GM10266 (cell line): ENCODE measurements around the gene UBA6.
"Not testable (repeated sequence)": the region's sequence is repeated elsewhere in the genome, so short reads cannot be mapped to it uniquely, and the experiment has no call there.

Experiments
- DNase-seq: peaks from one replicate; pipeline ENCODE4 v3.0.0; 2012; ENCODE audit errors: extremely low spot score
- TF ChIP-seq, protein P1 (sequence below): IDR thresholded peaks from 2 replicates; pipeline ENCODE4 v1.5.1; 2012; ENCODE audit warnings: mild to moderate bottlenecking, low read depth; ENCODE audit not compliant: control insufficient read depth, insufficient read depth; ENCODE audit errors: missing control alignments

The UBA6 gene

DNA sequence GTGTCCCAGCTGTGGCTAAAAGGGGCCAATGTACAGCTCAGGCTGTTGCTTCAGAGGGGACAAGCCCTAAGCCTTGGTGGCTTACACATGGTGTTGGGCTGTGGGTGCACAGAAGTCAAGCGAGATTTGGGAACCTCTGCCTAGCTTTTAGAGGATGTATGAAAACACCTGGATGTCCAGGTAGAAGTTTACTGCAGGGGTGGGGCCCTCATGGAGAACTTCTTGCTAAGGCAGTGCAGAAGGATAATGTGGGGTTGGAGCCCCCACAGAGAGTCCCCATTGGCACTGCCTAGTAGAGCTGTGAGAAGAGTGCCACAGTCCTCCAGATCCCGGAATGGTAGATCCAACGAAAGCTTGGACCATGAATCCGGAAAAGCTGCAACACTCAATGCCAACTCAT is 40.5 kb downstream of the UBA6 start:
- DNase-seq, result no peak

DNA sequence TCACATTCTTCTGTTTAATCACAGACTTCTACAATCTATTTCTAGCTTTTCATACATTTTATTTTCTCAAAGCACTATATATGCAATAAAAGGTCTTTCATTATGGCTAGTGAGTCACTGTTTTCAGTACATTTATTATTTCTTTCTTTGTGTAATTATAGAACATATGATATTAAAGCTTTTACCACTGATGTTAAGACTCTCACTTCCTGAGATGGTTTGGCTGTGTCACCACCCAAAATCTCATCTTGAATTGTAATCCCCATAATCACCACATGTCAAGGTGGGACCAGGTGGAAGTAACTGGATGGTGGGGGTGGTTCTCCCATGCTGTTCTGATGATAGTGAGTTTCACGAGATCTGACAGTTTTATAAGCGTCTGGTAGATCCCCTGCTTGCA is 41.9 kb downstream of the UBA6 start:
- TF ChIP-seq, protein P1, sequence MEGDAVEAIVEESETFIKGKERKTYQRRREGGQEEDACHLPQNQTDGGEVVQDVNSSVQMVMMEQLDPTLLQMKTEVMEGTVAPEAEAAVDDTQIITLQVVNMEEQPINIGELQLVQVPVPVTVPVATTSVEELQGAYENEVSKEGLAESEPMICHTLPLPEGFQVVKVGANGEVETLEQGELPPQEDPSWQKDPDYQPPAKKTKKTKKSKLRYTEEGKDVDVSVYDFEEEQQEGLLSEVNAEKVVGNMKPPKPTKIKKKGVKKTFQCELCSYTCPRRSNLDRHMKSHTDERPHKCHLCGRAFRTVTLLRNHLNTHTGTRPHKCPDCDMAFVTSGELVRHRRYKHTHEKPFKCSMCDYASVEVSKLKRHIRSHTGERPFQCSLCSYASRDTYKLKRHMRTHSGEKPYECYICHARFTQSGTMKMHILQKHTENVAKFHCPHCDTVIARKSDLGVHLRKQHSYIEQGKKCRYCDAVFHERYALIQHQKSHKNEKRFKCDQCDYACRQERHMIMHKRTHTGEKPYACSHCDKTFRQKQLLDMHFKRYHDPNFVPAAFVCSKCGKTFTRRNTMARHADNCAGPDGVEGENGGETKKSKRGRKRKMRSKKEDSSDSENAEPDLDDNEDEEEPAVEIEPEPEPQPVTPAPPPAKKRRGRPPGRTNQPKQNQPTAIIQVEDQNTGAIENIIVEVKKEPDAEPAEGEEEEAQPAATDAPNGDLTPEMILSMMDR, result no peak
- no peak for DNase-seq

More for the DNA sequence above, 40.5 kb downstream of the UBA6 start:
- TF ChIP-seq, protein P1, result no peak

DNA sequence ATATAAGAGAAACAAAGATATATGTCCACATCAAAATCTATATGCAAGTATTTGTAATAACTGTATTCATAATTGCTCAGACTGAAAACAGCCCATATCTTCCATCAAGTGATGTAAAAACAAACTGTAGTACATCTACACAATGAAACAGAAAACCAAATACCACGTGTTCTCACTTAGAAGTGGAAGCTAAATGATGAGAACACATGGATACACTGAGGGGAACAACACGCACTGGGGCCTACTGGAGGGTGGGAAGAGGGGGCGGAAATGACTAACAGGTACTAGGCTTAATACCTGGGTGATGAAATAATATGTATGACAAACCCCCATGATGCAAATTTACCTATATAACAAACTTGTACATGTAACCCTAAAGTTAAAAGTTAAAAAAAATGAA is 42.7 kb downstream of the UBA6 start:
- DNase-seq, result no peak
- TF ChIP-seq, protein P1, result no peak

DNA sequence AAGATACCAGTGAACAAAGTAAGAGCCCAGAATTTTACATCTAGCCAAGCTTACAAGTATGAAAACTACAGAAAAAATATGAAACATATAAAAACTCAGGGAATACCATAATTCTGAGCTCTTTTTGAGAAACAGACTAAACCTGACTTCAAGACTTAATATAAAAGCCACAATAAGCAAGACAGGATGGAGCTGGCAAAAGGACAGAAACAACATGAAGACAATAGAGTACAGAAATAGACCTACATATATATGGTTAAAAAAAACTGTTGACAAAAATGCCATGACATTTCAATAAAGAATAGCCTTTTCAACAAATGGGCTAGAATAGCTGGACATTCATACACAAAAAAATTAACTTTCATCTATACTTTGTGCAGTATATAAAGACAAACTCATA is 49.4 kb downstream of the UBA6 start:
- TF ChIP-seq, protein P1, result no peak
- DNase-seq, result no peak

DNA sequence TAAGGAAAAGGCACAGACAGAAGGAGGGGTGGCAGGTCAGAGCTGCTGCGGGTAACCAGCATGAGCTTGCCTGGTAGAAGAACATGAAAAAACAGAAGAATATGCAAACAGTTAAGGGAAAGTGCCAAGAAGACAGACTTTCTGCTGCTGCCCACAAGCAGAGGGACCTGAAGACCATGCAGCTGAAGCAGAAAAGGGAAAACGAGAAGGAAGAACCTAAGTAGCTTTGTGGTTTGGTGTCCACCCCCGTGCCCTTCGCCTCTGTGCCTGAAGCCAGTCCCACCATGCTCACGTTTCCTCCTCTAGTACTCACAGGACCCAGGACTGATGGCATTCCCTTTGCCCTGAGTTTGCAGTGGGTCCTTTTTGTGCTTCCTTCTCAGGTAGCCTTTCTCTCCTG is 62.8 kb downstream of the UBA6 start:
- no peak for DNase-seq
- TF ChIP-seq, protein P1, result no peak

DNA sequence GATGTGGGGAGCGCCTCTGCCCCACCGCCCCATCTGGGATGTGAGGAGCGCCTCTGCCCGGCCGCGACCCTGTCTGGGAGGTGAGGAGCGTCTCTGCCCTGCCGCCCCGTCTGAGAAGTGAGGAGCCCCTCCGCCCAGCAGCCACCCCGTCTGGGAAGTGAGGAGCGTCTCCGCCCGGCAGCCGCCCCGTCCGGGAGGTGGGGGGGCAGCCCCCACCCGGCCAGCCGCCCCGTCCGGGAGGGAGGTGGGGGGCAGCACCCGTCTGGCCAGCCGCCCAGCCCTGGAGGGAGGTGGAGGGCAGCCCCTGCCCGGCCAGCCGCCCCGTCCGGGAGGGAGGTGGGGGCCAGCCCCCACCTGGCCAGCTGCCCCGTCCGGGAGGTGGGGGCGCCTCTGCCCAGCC is 64.0 kb downstream of the UBA6 start:
- DNase-seq, result not testable (repeated sequence)

DNA sequence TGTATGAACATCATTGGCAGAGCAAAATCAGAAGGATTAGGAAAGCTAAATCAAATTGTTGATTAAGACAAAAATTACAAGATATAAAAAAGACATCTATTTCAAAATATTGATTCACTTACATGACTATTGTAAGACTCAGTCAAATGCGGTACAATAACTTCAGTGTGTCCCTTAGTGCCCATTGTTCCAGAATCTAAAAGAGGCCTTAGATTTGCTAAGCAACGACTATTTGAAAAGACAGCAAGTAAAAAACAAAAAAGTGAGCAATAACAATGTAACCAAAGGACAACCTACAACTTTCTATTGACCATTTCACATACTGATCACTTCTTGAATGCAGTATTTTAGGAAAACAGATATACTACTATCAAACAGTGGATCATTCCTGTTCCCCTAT is 65.6 kb downstream of the UBA6 start:
- TF ChIP-seq, protein P1, result no peak
- no peak for DNase-seq

DNA sequence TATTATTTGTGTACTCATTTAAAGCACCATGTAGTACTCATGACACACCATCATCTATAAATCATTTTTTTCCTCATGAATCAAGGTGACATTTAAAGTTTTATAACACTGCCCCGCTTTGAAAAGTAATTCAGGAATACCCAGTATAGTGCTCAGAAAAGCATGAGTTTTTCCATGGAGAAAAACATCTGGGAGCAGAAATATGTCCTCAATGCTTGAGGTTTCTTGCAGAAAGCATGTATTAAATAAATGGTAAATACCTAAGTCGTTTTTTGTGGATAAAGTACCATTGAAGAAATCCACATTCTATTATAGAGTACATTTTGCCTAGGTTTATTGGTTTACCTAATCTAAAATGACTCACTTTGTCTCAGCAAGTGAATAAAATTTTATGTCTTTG is 66.2 kb downstream of the UBA6 start:
- no peak for DNase-seq
- TF ChIP-seq, protein P1, result no peak
